ENCODE measurements around the gene NTRK2. TPM values are rescaled to one million over a fixed set of nuclear protein-coding genes. Genes with fewer than 3 reads are reported as not detected.

The NTRK2 gene
- polyA plus RNA-seq, 1 donor: 17.6 TPM

DNA sequence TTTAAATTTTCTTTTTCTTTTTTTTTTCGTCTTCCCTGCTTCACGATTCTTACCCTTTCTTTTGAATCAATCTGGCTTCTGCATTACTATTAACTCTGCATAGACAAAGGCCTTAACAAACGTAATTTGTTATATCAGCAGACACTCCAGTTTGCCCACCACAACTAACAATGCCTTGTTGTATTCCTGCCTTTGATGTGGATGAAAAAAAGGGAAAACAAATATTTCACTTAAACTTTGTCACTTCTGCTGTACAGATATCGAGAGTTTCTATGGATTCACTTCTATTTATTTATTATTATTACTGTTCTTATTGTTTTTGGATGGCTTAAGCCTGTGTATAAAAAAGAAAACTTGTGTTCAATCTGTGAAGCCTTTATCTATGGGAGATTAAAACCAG is 352.2 kb downstream of the NTRK2 start:
- no peak for DNase-seq (ENCODE audit: low read depth)

DNA sequence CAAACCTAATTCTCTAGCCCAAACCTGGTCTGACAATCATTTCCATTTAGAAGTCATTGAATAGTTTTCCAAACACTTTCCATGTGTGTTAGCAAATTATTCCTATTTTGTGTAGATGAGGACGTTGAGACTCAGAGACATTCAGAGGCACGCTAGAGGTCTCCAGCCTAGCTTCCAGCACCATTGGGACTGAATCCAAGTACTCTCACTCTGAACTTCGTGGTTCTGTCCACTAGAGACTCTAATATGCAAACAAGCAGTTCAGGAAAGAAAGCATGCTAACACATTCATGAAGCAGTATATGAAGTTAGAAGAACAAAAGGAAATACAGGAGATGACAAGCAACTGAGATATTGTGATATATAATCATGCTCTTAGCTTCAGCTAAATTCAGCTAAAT is 354.8 kb downstream of the NTRK2 start:
- DNase-seq (ENCODE audit: low read depth): peak; percentile 67

DNA sequence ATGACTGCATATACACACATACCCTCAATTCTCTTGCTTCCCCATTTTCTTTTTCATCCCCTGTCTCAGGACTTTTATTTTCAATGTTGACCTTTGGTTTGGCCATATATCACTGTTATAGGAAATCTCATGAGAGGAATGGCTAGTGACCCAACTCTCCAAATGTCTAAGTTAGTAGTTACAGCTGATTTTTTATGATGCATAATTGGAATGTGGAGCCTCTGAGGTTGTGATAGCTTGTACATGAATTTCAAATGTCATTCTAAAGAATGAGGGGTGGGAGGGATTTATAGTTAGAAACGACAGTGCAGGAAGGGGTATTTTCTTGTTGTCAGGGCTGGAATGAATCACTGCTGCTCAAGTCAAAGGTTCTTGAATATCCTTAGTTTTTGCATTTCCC is 356.1 kb downstream of the NTRK2 start:
- DNase-seq (ENCODE audit: low read depth): no peak

DNA sequence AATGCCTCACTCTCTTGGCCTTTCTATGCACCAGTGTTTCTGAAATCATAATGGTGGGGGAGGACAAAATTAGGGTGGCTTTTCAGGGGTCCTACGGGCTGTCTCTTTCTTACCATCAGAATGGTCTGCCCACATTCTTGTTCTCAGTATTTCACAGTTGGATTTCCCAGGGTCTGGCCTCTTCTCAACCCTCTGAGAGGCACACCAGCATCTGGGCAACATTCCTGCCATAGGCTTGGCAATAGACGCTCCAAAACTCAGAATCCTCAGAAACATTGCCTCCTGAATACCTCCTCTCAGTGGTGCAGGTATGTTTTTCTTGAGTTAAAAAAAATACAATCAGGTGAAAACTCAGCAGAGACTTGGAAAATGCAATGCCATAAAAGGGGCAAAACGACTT is 358.3 kb downstream of the NTRK2 start:
- no peak for DNase-seq (ENCODE audit: low read depth)

DNA sequence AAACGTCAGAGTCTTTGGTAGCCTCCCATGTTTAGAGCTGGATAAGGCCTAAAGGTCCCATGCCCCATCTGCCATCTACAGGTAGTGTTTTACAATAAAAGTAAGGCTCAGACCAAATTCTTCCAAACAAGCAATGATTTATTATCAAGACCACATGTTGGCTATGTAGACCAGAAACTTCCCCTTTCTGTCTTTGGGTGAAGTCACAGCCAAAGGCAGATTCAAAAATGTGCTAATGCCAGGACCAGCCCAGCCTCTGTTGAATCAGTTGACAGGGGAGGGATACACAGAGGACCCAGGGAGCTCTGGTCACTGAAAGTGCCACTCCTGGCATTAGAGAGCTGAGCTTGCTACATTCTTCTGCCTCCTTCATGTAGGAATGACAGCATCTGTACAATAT is 360.8 kb downstream of the NTRK2 start:
- DNase-seq (ENCODE audit: low read depth): no peak

DNA sequence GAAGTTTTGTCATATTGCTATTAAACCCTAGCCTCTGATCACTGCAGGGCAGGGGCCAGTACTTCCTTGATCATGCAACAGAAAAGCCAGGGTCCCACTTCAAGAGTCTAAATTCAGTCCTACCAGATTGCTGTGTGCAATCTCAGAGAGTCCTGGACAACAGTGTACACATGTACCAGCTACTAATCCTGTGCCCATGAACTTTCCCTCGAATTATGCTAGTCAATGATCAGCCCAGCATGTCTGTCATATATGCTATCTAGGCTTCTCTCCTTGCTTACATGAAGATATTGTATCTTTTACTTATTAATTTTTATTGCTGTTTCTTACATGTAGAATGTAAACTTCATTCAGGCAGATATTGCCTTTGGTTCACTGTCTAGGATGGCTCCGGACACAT is 367.0 kb downstream of the NTRK2 start:
- DNase-seq (ENCODE audit: low read depth): no peak

DNA sequence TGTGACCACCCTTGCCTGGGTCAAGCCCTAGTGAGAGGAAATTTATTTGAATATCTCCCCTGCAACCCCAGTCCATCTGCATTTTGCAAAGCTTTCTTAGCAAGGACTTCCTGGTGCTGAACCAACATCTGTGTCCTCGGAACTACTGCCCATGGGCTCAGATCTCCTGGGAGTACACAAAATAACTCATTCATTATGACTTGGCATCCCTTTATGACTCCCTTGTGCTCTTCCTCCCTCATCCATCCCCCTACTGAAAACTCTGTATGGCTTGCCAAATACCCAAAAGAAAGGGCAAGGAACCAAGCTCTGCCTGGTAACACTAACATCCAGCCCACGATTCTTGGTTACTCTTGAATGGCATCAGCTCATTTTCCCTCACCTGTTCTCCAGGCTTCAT is 368.5 kb downstream of the NTRK2 start:
- DNase-seq (ENCODE audit: low read depth): no peak

DNA sequence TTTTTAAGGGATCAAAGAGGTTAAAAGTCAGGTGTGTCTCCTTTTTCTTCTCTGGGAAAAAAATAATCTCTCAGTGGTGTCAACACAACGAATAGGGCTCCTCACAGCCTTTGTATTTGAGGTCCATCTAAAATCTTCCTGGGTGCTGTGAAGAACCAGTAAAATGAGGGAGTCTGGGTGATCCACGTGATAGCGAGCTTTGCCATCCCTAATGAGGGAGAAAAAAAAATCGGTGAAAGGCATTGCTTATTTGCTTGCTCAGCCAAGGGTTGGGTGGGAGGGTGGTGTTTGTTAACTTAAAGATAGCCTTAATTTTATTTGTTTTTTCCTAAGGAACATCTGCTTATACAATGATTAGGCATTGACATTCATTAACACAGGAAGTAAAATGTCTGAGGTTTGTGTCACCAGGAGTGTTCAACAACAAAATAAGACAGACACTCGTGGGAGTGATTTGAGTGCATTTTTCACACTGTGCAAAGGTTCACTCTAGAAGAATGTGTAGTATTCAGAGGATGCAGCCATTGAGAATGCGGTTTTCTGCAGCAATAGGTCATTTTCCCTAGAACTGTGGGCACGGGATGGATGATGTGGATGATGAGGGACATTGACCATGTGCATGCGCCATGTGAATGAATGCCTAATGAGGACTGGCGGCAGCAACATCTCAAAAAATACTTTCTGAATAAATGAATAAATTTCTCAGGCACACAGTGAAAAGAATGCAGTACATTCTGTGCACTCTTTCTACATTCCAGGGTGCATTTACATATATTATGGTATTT is 369.5 kb downstream of the NTRK2 start:
- DNase-seq (ENCODE audit: low read depth): no peak

DNA sequence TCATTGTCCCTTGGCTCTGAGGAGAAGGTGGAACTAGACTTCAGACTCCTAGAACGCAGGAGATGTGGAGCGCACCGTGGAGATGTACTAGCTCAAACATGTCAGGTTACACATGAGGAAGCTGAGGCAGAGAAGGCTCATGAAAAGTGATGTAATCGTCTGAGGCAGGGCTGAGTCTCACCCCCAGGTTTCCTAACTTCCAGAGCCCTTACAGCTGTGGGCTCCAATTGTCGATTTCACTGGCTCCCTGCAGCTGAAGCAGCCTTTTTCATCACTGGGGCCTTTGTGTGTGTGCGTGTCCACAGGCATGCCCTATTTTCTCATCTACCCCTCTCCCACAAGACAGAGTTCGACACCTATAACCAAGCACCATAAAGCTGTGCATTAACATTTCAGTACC is 370.6 kb downstream of the NTRK2 start:
- no peak for DNase-seq (ENCODE audit: low read depth)

DNA sequence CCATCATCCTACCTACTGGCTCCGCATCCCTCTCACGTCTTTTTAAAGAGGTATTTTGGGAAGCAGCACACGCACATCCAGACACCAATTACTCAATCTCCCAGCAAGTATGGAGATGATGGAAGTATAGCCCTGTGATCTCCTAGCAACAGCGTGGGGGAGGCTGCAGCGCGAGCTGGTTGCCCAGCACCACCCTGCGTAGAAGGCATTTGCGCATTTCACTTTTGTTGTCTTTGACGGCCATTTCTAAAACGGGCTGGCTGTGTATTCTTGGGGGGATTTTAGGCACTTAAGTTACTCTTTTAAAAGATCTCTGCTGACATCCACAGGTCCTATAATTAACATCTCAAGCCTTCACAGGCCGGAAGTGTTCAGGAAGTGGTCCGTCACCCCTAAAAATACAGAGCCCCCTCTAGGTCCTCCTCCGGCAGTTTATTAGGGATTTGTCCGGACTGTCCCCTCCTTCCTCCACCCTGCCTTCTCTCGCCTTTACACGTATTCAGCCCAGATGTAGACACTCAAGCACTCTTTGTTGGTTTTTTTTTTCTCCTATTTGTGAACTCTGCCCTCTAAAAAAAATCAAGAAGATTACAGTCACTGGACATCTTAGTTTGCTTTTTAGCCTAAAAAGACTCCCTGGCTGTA is 371.4 kb downstream of the NTRK2 start:
- DNase-seq (ENCODE audit: low read depth): no peak

DNA sequence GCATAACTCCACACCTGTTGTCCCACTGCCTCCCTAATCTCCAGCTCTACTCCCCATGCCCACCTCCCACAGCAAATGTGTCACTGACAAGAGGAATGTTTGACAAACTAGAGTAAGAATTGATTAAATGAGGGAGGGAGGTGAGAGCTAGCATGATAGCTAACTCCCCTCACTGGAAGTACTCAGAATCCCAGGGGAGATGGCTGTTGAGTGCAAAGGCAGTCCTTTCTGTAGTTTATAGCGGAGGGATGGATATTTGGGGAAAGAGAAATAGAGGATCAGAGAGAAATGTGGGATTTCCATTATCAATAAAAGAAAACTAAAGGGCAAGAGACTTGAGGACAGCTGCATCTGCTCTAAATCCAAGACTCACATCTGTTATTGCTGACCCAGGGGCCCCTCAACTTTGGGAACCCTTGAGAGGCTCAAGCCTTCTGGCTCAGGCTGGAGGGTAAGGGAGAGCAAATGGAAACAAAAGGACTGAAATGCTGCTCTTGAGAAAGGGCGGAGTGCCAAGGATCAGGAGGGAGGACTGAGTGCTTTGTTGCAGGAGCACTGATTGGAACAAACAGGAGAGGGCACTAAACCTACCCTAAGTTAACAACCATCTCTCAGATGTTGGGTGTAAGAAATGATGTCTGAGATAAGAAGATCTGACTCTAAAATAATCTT is 372.1 kb downstream of the NTRK2 start:
- DNase-seq (ENCODE audit: low read depth): no peak

DNA sequence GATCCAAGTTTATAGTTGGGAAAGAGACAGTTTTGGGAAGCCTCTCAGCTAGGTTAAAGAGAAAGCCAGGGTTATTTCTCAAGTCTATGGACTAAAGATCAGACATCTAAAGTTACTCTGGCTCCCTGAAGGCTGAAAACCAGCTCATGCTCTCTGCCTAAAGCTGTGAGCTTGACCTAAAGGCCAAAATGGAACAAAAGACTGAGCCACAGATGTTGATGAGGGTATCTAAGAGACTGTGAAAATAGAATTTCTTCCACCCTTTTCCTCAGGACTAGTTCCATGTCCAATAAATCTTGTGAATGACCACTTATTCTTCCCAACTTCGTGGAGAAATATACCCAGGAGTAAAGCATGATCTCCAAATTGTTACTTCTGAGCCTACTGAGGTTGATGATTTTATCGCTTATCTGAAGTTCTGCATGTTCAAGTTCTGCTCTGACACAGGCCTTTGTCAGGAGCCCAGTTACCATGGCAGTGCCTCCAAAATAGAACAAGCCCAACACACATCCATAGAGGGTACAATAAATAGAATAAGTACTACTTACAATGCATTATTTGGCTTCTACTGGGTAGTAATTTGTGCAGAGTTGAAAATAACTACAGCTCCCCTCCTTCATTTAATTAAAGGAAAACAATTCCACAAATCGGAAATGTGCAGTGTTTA is 373.6 kb downstream of the NTRK2 start:
- no peak for DNase-seq (ENCODE audit: low read depth)

DNA sequence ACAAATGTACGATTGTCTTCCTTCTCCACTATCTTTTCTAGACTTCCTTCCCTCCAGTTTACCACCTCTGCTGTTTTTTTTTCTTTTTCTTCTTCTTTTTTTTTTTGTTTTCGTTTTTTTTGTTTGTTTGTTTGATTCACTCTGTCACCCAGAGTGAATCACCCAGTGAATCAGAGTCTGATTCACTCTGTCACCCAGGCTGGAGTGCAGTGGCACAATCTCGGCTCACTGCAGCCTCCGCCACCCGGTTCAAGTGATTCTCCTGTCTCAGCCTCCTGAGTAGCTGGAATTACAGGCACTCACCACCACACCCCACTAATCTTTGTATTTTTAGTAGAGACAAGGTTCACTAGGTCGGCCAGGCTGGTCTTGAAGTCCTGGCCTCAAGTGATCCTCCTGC is 375.7 kb downstream of the NTRK2 start:
- no peak for DNase-seq (ENCODE audit: low read depth)

DNA sequence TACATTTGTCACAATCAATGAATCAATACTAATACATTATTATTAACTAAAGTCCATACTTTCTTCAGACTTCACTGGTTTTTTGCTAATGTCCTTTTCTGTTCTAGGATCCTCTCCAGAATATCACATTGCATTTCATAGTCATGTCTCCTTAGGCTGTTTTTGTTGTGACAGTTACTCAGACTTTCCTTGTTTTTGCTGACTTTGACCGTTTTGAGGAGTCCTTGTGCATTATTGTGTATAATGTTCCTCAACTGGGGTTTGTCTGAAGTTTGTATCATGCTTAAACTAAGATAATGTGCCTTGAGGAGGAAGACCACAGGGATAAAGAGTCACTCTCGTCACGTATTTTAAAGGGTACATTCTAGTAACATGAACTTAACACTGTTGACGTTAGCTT is 376.9 kb downstream of the NTRK2 start:
- no peak for DNase-seq (ENCODE audit: low read depth)

DNA sequence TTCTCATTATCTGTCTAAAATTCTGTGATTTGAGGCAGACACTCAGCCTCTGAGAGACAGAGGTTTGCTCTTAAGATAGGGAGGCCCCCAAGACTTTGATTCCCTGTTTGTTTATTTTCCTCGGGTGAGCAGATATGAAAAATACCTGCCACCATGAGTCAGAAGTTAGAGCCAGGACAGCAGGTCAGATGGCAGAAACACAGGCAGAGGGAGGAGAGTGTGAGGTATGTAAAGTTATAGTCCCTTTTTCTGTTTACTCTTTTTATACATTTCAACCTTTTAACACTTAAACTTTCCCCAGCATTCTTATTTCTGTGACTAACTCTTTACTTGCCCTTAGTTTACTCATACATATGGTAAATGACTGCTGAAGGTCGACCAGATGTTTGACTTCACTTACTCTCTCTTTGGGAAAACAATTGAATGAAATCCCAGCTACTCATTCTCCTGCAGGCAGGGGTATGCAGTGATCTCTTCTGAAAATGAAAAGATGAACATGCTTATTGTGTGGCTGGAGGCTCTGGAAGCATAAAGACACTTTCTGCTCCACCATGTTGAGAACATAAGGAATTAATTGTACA is 383.8 kb downstream of the NTRK2 start:
- DNase-seq (ENCODE audit: low read depth): no peak

DNA sequence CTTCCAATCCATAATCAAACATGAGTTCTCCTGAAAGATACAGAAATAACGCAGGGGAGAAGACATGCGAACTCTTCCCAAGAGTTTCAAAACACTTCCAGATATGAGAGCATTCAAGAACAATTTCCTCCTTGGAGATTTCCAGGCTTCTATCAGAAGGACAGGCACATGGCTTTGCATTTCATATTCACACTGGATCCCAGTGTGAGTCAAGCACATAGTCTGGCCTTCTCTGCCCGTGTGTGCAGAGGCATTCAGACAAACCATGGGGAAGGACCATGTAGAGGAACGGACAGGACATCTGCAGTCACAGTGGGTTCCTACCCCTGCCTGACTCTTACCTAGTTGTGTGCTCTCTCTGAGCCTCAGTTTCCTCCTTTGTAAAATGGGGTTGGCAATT is 384.5 kb downstream of the NTRK2 start:
- DNase-seq (ENCODE audit: low read depth): no peak

DNA sequence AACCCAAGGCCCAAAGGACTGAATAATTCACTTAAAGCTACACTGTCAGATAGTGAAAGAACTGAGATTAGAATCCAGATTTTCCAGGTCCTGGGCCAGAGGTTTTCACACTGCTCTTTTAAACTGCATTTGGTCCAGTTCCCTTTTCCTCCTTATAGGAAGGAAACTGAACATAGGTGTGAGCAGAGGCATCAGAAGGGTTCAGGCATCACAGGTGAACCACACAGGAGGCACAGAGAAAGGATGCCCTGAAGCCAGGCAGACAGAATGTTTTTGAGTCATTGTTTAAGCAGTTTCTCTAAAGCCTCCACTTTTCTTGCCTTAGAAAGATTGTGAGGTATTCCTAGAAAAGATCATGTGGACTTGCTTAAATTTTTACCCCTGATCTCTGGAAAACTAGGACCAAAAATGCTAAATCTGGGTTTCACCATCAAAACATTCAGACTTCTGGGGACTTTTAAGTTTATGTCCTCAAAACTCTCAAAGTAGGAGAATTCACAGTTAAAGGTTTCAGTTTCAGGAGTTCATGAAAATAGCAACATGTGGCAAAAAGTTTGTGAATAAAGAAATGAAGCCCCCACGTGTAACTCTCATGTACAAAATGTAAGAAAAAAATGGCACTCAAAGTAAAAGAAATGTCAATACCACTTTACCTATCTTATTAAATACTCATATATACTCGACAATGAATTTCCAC is 386.1 kb downstream of the NTRK2 start:
- no peak for DNase-seq (ENCODE audit: low read depth)

DNA sequence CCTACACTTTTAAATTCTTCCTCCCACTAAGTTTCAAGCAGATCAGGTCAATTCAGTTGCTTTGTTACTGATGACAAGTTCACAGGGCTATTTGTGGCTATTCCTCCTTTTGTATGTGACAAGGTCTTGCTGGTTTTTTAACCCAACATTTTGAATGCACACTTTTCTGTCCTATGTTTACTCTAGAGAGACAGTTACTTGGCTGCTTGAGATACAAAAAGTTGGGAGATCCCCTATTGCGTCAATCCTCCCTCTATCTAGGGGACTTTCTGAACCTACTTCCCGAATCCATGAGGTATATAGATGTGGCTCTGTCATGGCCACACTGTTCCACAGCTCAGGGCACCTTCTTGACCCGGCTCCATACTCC is 386.7 kb downstream of the NTRK2 start:
- DNase-seq (ENCODE audit: low read depth): no peak

DNA sequence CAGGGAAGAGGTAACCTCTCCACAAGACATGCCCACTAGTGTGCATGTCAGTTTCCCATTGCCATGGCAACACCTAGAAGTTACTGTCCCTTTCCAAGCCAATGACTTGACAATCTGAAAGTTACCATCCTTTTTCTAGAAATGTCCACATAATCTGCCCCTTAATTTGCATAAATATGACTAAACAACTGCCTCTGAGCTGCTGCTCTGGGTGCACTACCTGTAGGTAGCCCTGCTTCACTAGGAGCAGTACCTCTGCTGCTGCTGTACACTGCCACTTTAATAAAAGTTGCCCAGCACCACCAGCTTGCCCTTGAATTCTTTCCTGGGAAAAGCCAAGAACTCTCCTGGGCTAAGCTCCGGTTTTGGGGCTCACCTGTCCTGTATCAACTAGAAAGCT is 392.4 kb downstream of the NTRK2 start:
- no peak for DNase-seq (ENCODE audit: low read depth)

DNA sequence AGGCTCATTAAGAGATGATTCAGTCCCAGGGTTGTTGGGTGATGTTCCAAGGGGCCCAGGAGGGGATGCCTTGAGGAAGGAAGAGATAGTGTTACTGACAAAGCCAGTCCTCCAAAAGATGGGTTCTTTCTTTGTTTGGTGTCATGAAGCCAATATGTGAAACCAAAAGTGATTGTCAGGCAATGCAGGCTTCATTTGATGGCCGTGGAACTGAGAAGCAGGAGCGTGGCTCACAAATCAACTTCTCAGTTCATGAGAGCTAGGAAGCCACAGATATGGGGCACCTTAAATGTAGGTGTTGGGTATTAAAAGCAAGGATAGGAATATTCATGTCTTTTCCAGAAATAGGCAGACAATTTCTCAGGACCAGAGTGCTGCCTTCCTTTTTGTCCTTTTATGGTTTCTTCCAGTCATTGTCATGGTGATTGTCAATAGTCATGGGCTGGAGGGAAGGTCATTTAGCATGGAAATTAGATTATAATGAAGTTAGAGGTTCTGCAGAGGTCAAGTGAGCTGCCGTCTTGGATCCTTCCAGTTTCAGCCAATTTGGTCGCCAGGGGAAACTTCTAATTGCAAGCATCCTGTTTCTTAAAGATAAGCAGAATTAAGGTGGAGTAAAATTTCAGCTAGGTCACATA is 393.0 kb downstream of the NTRK2 start:
- DNase-seq (ENCODE audit: low read depth): no peak

DNA sequence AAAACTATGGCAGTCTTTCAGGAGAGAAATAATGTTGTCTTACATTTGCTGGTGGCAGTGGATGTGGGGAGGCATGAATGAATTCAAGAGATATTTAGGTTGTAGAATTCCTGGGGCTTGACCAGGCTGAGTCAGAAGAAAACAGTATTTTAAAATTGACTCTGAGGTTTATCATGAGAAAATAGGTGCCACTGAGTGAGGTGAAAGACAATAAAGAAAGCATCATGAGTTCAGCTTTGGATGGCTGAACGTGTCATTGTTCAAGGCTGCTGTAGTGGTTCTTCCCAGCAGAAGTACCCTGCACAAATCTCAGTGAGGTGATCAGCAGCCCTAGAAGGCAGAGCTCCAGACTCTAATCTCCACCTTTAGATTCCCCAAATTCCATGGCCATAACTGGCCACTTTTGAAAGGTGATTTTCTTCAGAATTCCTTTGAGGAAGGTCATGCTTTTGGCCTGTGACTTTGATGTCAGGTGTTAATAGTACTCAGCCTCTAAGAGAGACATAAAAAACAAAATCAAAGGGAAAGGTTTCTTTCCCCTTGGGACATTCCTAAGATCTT is 395.4 kb downstream of the NTRK2 start:
- DNase-seq (ENCODE audit: low read depth): no peak
